Heart right ventricle (tissue), 16 donors: ENCODE data around the gene KHNYN. TPM values are rescaled to one million over a fixed set of nuclear protein-coding genes. Genes with fewer than 3 reads are reported as not detected.

Source experiments
- ATAC-seq, 8 donors: fragments of 200-7000 bp; cut with Tn5 transposase; one replicate each; pipeline ENCODE4 v1.9.1; 2020; ENCODE audit warnings: mild to moderate bottlenecking in 8 of 8, moderate library complexity in 8 of 8, moderate number of reproducible peaks in 1 of 8
- DNase-seq, 2 donors: peaks; one replicate each; pipeline ENCODE4 v3.0.0-alpha.2; 2020
- H3K27ac ChIP-seq, 10 donors: fragments of 200-600 bp; sonication (generic) in 2 of 10; one replicate each; pipeline versions ENCODE4 v1.5.0 to v1.8.0; 2020 to 2022; ENCODE audit warnings: mild to moderate bottlenecking in 3 of 10
- H3K27me3 ChIP-seq, 7 donors: fragments of 200-600 bp; one replicate each; pipeline ENCODE4 v1.8.0; 2021 to 2022; ENCODE audit warnings: mild to moderate bottlenecking in 2 of 7
- H3K36me3 ChIP-seq, 9 donors: fragments of 200-600 bp; sonication (generic) in 1 of 9; one replicate each; pipeline versions ENCODE4 v1.5.0 to v1.8.0; 2020 to 2022; ENCODE audit warnings: mild to moderate bottlenecking in 2 of 9
- H3K4me1 ChIP-seq, 9 donors: fragments of 200-600 bp; sonication (generic) in 1 of 9; one replicate each; pipeline versions ENCODE4 v1.5.0 to v1.8.0; 2020 to 2022; ENCODE audit warnings: mild to moderate bottlenecking in 4 of 9
- H3K4me3 ChIP-seq, 10 donors: fragments of 200-600 bp; sonication (generic) in 2 of 10; one replicate each; pipeline versions ENCODE4 v1.5.0 to v1.8.0; 2020 to 2022; ENCODE audit warnings: mild to moderate bottlenecking in 7 of 10, moderate library complexity in 2 of 10
- H3K9me3 ChIP-seq, 11 donors: fragments of 200-600 bp in 10 of 11; sonication (generic) in 2 of 11; one replicate each; pipeline versions ENCODE4 v1.5.0 to v1.8.0; 2013 to 2022; ENCODE audit warnings: mild to moderate bottlenecking in 2 of 11, control low read depth in 1 of 11, moderate library complexity in 1 of 11
- CTCF ChIP-seq, 9 donors: fragments of 200-600 bp; sonication (generic) in 2 of 9; IDR thresholded peaks; one replicate each; pipeline versions ENCODE4 v1.5.0 to v1.8.0; 2021 to 2022; ENCODE audit warnings: antibody characterized with exemption in 9 of 9, mild to moderate bottlenecking in 5 of 9, moderate library complexity in 1 of 9
- WGBS, 2 donors: extraction: QIAGEN DNeasy Blood & Tissue Kit; methylation state at CpG; one replicate each; pipeline ENCODE4 v1.1.7; 2013; ENCODE audit warnings: inconsistent platforms in 1 of 2; 5-methylcytosine and 5-hydroxymethylcytosine counted together
- intact Hi-C, 10 donors: fragments of 100-400 bp; cut with DNase I; formaldehyde crosslinking; loops; one replicate each; pipeline versions ENCODE4 v1.11.1 to v1.14.2; 2022
- polyA plus RNA-seq, 2 donors: library from polyadenylated mRNA; stranded (reverse); fragments of 200-250 nt; gene quantifications; one replicate each; pipeline ENCODE4 v1.2.3, GENCODE V29; 2013
- total RNA-seq, 10 donors: library from RNA; stranded (reverse); fragmentation: NEBNext Ultra II Directional in 3 of 10; extraction: Animal tissue kit (Norgen Biotek cat#: 25700) in 3 of 10; gene quantifications; one replicate each; pipeline versions ENCODE4 v1.2.1 to v1.2.4, GENCODE V29; 2021 to 2023
- donor health status: Arrhythmogenic right ventricular cardiomyopathy.
- donor health status: ischemic (EF 13 %, LVEDD 7.1; RV severe dilation, severe dysfunction).
- donor health status: healthy with polysubstance abuse.
- donor health status: DM: no; HTN: yes; CAD: no.
- donor health status: DM: no; HTN: no; CAD: no.
- donor health status: ischemic (EF 25% LVEDD 6.9; RV normal size, moderate dysfunction).
- donor health status: ischemic (EF 25% LVEDD 5.7; RV mildly dilated, moderate dysfunction).
- donor health status: healthy.
- donor health status: DM: yes; HTN: yes; CAD: no.
- donor health status: Ischemic cardiomyopathy.
- donor health status: ischemic (EF 35%, LVEDD 5.7; RV mildly dilated, moderate dysfunction).
- donor health status: nonischemic (EF 11% LVEDD 7.7; RV severe dilation, severe dysfunction).
- donor health status: DM: yes; HTN: yes; CAD: no.
- donor health status: PGD.
- donor health status: ischemic (EF 29% LVEDD 5.4; RV normal size, mild dysfunction).
- donor health status: nonischemic (EF 23%, LVEDD 6.1; RV moderate dilation, normal function).

The KHNYN gene
- total and polyA plus RNA-seq, 12 donors: 14.0 to 30.1 (median 17.9) TPM

DNA sequence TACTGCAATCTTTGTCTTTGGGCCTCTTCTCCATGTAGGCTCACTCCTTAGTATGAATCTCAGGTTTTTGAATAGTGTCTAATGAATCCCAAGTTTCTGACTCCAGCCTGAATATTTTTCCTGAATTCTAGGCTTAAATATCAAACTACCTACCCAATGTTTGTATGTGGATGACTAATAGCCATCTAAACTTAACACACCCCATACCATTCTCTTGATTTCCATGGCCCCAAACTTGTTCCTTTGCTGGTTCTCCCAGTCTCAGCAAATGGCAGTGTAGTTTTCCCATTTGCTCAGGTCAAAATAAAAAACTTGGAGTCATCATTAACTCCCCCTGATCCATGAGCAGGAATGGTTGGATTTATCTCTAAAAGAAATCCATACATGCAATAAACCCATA, 31.6 kb downstream of the KHNYN start:
- ATAC-seq (no peak), DNase-seq (no peak)
- H3K36me3 ChIP-seq: no peaks in the 10 kb centered on the region
- no peak overlapping the region for H3K4me3 ChIP-seq
- H3K27ac ChIP-seq: no peak overlapping the region
- H3K4me1 ChIP-seq: peaks cover 0 to 19% (median 6%) of the 10 kb centered on the region in 9 donors
- H3K27me3 ChIP-seq: no peaks in the 10 kb centered on the region
- H3K9me3 ChIP-seq: peaks cover 0 to 3% (median 0%) of the 10 kb centered on the region in 11 donors
- intact Hi-C loops: no loop called here
- TF ChIP-seq CTCF (IDR thresholded peaks at IDR 0.05): no peak

- Histone ChIP-seq H3K4me1 (peaks cover 0 to 16% (median 5%) of the 10 kb centered on the region in 9 donors), H3K4me3 (no peak overlapping the region), H3K27ac (no peak overlapping the region), H3K9me3 (no peaks in the 10 kb centered on the region), H3K36me3 (no peaks in the 10 kb centered on the region), H3K27me3 (no peaks in the 10 kb centered on the region)
- intact Hi-C loops: no loop called here
- 52 to 53% methylated on average over 3 to 5 of the region's 5 CpGs for WGBS, 2 donors
- no peak for TF ChIP-seq CTCF (IDR thresholded peaks at IDR 0.05)
- no peak for DNase-seq
- no peak for ATAC-seq
Observed at GRCh38 chr14:24463017-24463883, 33.5 kb downstream of the KHNYN start.

DNA sequence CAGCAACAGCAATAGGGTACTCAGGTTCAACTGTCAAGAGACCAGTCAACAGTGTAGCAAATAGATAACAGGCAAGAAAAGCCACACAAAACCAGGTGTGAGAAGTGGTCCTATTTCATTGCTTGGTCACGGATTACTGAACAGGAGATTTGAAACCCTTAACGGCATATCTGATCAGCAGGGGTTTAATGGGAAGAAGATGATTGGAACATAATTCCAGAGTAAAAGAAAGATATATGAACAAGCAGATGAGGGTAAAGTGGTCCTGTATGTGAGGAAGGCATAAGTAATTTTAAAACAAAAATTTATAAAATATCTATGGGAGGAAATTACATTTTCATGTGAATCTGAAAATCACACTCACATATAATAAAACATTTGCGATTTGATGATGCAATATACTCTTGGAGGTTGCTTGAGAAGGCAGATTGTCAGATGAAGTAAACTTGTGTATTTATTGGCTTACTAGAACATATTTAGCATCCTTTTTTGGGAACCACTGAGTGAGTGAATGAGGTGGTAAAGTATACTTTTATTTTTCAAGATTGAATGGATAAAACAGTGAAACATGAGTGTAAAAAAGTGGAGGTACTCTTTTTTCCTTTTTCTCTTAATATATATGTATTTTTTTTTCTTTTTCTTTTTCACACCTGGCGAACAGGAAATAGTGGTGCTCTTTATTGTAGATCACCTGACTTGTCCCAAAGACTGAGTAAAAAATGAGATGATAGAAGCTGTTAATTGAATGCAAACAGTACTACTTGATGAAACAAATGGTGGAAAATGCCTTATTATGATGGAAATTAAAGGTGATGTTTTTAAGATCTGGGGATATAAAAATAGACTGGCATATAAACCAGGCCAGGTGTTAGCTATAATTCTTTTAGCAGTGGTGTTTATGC, 34.4 kb downstream of the KHNYN start:
- no peak overlapping the region for H3K27ac ChIP-seq
- no peak for TF ChIP-seq CTCF (IDR thresholded peaks at IDR 0.05)
- no peaks in the 10 kb centered on the region for H3K36me3 ChIP-seq
- H3K27me3 ChIP-seq: no peaks in the 10 kb centered on the region
- no peaks in the 10 kb centered on the region for H3K9me3 ChIP-seq
- H3K4me1 ChIP-seq: peaks cover 0 to 7% (median 2%) of the 10 kb centered on the region in 9 donors
- intact Hi-C loops: no loop called here
- WGBS, 2 donors: 68% methylated on average over 4 of the region's 4 CpGs
- no peak overlapping the region for H3K4me3 ChIP-seq
- no peak for ATAC-seq
- DNase-seq: no peak

DNA sequence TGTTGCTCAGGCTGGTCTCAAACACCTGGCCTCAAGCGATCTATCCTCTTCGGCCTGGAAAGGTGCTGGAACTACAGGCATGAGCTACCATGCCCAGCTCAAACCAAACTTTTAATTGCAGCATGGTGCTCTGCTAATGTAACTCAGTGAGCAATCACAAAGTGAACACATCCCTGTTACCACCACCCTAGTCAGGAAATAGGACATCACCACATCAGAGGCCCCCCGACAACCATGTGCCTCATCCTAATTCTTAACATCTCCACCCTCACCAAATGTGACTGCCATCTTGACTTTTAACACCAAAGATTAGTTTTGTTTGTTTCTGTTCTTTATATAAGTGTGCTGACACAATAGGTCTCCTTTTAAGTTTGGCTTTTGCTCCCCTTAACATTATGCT, 35.6 kb downstream of the KHNYN start:
- no peak overlapping the region for H3K27ac ChIP-seq
- no peaks in the 10 kb centered on the region for H3K36me3 ChIP-seq
- no peaks in the 10 kb centered on the region for H3K4me1 ChIP-seq
- no peaks in the 10 kb centered on the region for H3K27me3 ChIP-seq
- peaks cover 0 to under 1% (median 0%) of the 10 kb centered on the region in 11 donors for H3K9me3 ChIP-seq
- WGBS, 2 donors: 98% methylated on average over 3 of the region's 3 CpGs
- no peak for TF ChIP-seq CTCF (IDR thresholded peaks at IDR 0.05)
- H3K4me3 ChIP-seq: no peak overlapping the region
- DNase-seq (no peak), ATAC-seq (no peak)
- intact Hi-C loops: no loop called here
